KOPT-K1 (cell line): ENCODE data around the gene STMN1.
A peak's percentile ranks its signal among the peaks of the same experiment; 100 is the strongest.

Source experiments
- H3K27ac ChIP-seq: fragments of 200-600 bp; sonication (generic); 2 replicates; pipeline ENCODE4 v1.5.1; 2016; ENCODE audit warnings: antibody characterized with exemption, mild to moderate bottlenecking, low read depth, low read length; ENCODE audit not compliant: poor library complexity, severe bottlenecking
- H3K36me3 ChIP-seq: fragments of 200-600 bp; sonication (generic); 2 replicates; pipeline ENCODE4 v1.5.1; 2017; ENCODE audit warnings: antibody characterized with exemption, mild to moderate bottlenecking, low read length, moderate library complexity; ENCODE audit not compliant: insufficient read depth
- H3K9me3 ChIP-seq: fragments of 200-600 bp; sonication (generic); 2 replicates; pipeline ENCODE4 v1.5.1; 2017; ENCODE audit warnings: antibody characterized with exemption, low read length, mild to moderate bottlenecking; ENCODE audit not compliant: insufficient read depth, poor library complexity, severe bottlenecking

STMN1 gene

GRCh38 chr1:25858494-25858893 lies 47.7 kb downstream of the STMN1 start:
- H3K9me3 ChIP-seq, result no peaks in the 10 kb centered on the region
- 0 out of 2 replicates have a peak, but pooled peaks cover 3% of the 10 kb centered on the region for H3K36me3 ChIP-seq
- peak overlapping the region; percentile 62 for H3K27ac ChIP-seq

- Histone ChIP-seq H3K27ac (no peak overlapping the region), H3K9me3 (no peaks in the 10 kb centered on the region), H3K36me3 (0 out of 2 replicates have a peak, but pooled peaks cover 6% of the 10 kb centered on the region)
Observed at GRCh38 chr1:25856856-25857255, 49.4 kb downstream of the STMN1 start.

GRCh38 chr1:25854554-25854953 lies 51.7 kb downstream of the STMN1 start:
- Histone ChIP-seq H3K27ac (no peak overlapping the region), H3K9me3 (no peaks in the 10 kb centered on the region), H3K36me3 (0 out of 2 replicates have a peak, but pooled peaks cover 6% of the 10 kb centered on the region)
